ENCODE data around the gene RNF187.

DNA sequence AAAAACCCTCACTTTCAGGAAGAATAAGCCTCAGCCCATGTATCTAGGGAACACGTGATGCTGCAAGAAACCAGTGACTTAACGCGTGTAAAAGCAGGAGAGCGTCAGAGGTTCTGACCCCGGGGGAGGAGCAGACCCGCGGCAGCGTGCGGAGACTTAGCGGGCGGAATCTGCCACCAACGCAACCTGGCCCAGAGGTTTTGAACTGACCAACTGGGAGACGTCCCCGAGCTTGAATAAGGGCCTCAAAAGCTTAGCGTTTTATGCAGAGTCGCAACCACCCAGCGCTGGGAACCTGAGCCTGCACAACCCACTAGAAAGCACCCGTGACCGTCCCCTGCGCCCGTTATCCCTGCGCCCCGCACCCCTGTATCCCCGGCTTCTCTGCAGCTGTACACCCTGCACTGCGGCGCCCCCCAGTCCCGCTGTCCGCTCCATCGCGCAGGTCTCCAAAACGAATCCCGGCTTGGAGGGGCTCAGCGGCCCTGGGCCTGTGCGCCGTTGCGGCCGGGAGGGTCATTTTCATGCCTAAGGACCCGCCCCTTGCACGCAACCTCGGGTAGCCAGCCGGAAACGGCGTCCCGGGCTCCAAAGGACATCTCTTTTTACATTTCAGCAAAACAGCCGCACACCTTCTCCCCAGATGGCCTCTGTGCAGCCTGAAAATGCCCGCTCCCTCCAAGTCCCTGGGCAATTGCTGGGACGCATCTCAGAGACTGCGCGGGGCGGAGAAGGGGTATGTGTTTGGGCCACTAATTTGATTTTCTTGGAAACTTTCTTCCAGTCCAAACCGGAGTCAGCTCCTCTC is 41.1 kb upstream of the RNF187 start:
- TF ChIP-seq, protein P1, sequence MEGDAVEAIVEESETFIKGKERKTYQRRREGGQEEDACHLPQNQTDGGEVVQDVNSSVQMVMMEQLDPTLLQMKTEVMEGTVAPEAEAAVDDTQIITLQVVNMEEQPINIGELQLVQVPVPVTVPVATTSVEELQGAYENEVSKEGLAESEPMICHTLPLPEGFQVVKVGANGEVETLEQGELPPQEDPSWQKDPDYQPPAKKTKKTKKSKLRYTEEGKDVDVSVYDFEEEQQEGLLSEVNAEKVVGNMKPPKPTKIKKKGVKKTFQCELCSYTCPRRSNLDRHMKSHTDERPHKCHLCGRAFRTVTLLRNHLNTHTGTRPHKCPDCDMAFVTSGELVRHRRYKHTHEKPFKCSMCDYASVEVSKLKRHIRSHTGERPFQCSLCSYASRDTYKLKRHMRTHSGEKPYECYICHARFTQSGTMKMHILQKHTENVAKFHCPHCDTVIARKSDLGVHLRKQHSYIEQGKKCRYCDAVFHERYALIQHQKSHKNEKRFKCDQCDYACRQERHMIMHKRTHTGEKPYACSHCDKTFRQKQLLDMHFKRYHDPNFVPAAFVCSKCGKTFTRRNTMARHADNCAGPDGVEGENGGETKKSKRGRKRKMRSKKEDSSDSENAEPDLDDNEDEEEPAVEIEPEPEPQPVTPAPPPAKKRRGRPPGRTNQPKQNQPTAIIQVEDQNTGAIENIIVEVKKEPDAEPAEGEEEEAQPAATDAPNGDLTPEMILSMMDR (IDR thresholded peaks at IDR 0.05; ENCODE audit: borderline replicate concordance, extremely low read depth, low read length, poor library complexity, severe bottlenecking), result no peak
- TF ChIP-seq EZH2 (IDR thresholded peaks at IDR 0.05; ENCODE audit: borderline replicate concordance, low read depth, low read length, severe bottlenecking), result no peak

Measured in DND-41 (cell line).